Left ventricle myocardium inferior (tissue), 1 donor: ENCODE measurements around the gene NOXA1. TPM values are rescaled to one million over a fixed set of nuclear protein-coding genes. Genes with fewer than 3 reads are reported as not detected.
"Not testable (repeated sequence)": the region's sequence is repeated elsewhere in the genome, so short reads cannot be mapped to it uniquely, and the experiment has no call there.

Experiments
- DNase-seq: peaks from one replicate; pipeline ENCODE4 v3.0.0-alpha.2; 2020
- H3K27ac ChIP-seq: fragments of 200-600 bp; replicated peaks from 2 replicates; pipeline ENCODE4 v1.8.0; 2021
- H3K27me3 ChIP-seq: fragments of 200-600 bp; 2 replicates; pipeline ENCODE4 v1.8.0; 2021; ENCODE audit warnings: low read depth
- H3K36me3 ChIP-seq: fragments of 200-600 bp; 2 replicates; pipeline ENCODE4 v1.8.0; 2021
- H3K4me1 ChIP-seq: fragments of 200-600 bp; 2 replicates; pipeline ENCODE4 v1.8.0; 2021
- H3K4me3 ChIP-seq: fragments of 200-600 bp; 2 replicates; pipeline ENCODE4 v1.8.0; 2021; ENCODE audit warnings: mild to moderate bottlenecking, moderate library complexity
- H3K9me3 ChIP-seq: fragments of 200-600 bp; replicated peaks from 2 replicates; pipeline ENCODE4 v1.8.0; 2021
- CTCF ChIP-seq: fragments of 200-600 bp; IDR thresholded peaks from 2 replicates; pipeline ENCODE4 v1.8.0; 2021; ENCODE audit warnings: antibody characterized with exemption, mild to moderate bottlenecking, borderline replicate concordance
- intact Hi-C: fragments of 100-400 bp; cut with micrococcal nuclease; formaldehyde crosslinking; loops from one replicate; pipeline ENCODE4 v1.11.0; 2022
- total RNA-seq: library from RNA; stranded (reverse); fragmentation: NEBNext Ultra II Directional; extraction: Animal tissue kit (Norgen Biotek cat#: 25700); gene quantifications from one replicate; pipeline ENCODE4 v1.2.1, GENCODE V29; 2021
- donor health status: DM: no; HTN: yes; CAD: no; lungs with severe emphysema.

The NOXA1 gene
- total RNA-seq, 1 donor from 2014 or later = 2.0 TPM

DNA sequence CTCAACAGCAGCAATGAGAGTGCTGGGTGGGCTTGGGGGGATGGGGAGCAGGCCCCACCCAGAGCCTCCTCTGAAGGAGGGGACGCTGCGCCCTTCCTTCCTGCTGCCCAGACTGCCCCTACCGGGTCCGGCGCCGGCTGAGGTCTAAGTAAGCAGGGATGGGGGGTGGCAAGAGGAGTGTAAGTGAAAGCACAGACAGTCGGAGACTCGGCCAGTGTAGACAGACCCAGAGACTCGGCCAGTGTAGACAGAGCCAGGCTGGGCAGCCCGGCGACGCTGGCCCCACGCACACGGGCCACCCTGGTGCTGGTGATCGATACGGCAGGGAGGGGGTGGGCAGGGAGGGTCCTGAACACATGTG, 25.4 kb downstream of the NOXA1 start:
- Histone ChIP-seq H3K9me3 (no peaks in the 10 kb centered on the region), H3K4me1 (peaks cover 7% of the 10 kb centered on the region), H3K36me3 (peaks cover 22% of the 10 kb centered on the region), H3K27ac (no peak overlapping the region), H3K27me3 (peaks cover 14% of the 10 kb centered on the region), H3K4me3 (no peak overlapping the region)
- no peak for TF ChIP-seq CTCF
- intact Hi-C loops = no loop called here
- no peak for DNase-seq

DNA sequence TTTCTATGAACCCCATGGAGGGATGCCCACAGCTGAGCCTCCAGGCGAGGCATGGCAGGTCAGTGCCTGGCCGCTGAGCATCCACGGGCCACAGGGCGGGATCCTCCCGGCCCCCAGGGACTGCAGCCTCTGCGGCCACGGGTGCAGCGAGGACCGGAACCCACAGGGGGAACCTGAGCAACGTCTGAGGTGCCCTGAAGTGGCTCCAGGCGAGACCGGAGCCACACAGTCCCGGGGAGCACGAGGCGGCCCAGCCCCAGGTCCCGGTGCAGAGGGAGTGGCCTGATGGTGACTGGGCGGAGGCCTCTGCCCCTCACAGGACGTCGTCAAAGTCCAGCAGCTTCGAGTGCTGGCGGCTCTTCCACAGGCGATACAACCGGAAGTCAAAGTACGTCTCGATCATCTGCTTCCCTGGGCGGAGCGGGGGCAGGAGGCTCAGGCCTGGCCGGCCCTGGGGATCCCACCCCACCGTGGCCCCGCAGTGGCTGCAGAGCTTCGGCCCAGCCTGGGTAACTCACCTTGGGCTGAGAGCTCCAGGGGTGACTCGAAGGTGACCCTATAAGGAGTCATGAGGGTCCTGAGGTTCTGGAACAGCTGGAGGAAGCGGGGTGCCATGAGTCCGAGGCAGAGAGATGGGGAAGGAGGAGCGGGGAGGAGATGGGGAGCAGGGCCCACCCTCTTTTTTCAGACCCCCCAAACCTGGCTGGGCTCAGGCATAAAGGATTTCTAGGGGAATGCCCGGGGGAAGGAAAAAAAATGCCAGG, 26.1 kb downstream of the NOXA1 start:
- intact Hi-C loops = no loop called here
- Histone ChIP-seq H3K4me1 (peaks cover 11% of the 10 kb centered on the region), H3K27ac (no peak overlapping the region), H3K9me3 (no peaks in the 10 kb centered on the region), H3K4me3 (no peak overlapping the region), H3K36me3 (peaks cover 22% of the 10 kb centered on the region), H3K27me3 (peaks cover 8% of the 10 kb centered on the region)
- no peak for DNase-seq
- TF ChIP-seq CTCF = no peak

DNA sequence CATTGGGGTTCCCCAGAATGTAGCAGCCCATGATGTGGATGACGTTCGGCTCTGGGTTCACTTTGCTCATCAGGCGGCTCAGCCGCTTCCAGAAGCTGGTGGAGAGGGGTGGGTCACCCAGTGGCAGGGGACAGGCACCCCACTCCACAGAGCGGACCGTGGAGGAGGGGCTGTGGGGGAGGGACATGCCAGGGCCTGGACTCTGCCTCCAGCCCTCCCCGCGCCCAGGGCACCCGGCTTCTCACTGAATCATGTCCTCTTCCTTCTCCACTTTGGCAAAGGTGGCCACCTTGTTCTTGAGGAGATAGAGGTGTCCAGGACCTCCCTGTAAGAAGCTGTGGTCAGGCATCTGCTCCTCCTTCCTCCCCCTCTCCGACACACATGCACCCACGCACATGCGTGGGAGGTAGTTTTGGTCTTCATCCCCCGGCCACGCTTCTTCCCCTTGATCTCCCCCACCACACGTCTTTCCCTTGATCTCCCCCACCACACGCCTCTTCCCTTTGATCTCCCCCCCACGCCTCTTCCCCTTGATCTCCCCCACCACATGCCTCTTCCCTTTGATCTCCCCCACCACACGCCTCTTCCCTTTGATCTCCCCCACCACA, 26.8 kb downstream of the NOXA1 start:
- TF ChIP-seq CTCF = no peak
- no peak overlapping the region for H3K4me3 ChIP-seq
- peaks cover 22% of the 10 kb centered on the region for H3K36me3 ChIP-seq
- no peaks in the 10 kb centered on the region for H3K9me3 ChIP-seq
- H3K27me3 ChIP-seq = no peaks in the 10 kb centered on the region
- DNase-seq = no peak
- peaks cover 17% of the 10 kb centered on the region for H3K4me1 ChIP-seq
- intact Hi-C loops = no loop called here
- no peak overlapping the region for H3K27ac ChIP-seq

GRCh38 chr9:137450539-137451222, 27.5 kb downstream of the NOXA1 start:
- peaks cover 22% of the 10 kb centered on the region for H3K36me3 ChIP-seq
- H3K4me3 ChIP-seq, H3K27me3 ChIP-seq, H3K27ac ChIP-seq, H3K9me3 ChIP-seq, intact Hi-C loops: not testable (repeated sequence)
- peak; percentile 13 for DNase-seq
- H3K4me1 ChIP-seq = peaks cover 21% of the 10 kb centered on the region

DNA sequence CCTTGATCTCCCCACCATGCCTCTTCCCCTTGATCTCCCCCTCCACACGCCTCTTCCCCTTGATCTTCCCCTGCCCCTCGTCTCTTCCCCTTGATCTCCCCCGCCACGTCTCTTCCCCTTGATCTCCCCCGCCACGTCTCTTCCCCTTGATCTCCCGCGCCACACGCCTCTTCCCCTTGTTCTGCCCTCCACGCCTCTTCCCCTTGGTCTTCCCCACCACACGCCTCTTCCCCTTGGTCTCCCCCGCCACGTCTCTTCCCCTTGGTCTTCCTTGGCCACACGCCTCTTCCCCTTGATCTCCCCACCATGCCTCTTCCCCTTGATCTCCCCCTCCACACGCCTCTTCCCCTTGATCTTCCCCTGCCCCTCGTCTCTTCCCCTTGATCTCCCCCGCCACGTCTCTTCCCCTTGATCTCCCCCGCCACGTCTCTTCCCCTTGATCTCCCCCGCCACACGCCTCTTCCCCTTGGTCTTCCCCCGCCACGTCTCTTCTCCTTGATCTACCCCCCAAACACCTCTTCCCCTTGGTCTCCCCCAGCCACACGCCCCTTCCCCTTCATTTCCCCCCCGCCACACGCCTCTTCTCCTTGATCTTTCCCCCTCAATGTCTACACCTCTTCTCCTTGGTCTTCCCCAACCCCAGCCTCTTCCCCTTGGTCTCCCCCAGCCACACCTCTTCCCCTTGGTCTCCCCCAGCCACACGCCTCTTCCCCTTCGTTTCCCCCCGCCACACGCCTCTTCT, 28.2 kb downstream of the NOXA1 start:
- H3K27me3 ChIP-seq, intact Hi-C loops, H3K9me3 ChIP-seq, H3K27ac ChIP-seq, DNase-seq, H3K4me3 ChIP-seq: not testable (repeated sequence)
- Histone ChIP-seq H3K36me3 (peaks cover 22% of the 10 kb centered on the region), H3K4me1 (peaks cover 21% of the 10 kb centered on the region)

GRCh38 chr9:137452006-137452760, 29.0 kb downstream of the NOXA1 start:
- H3K27ac ChIP-seq = no peak overlapping the region
- intact Hi-C loops = no loop called here
- peaks cover 21% of the 10 kb centered on the region for H3K4me1 ChIP-seq
- DNase-seq = peak; percentile 11
- H3K4me3 ChIP-seq = no peak overlapping the region
- no peaks in the 10 kb centered on the region for H3K27me3 ChIP-seq
- H3K9me3 ChIP-seq = no peaks in the 10 kb centered on the region
- H3K36me3 ChIP-seq = peaks cover 22% of the 10 kb centered on the region
- no peak for TF ChIP-seq CTCF
